HG03060 (cell line): ENCODE measurements around the gene USP5.
A peak's percentile ranks its signal among the peaks of the same experiment; 100 is the strongest.

Experiments used
- ATAC-seq: cut with Tn5 transposase; IDR thresholded peaks from one replicate; pipeline ENCODE4 v1.9.1; 2021; ENCODE audit warnings: low read depth, moderate number of reproducible peaks; ENCODE audit not compliant: unreplicated experiment

USP5 gene

GRCh38 chr12:6851921-6852650 lies at the start of gene USP5:
Gene USP5 (plus strand): TSS chr12:6852150. CDS start chr12:6852180, 30 bp downstream.
- peak; percentile 60 for ATAC-seq

DNA sequence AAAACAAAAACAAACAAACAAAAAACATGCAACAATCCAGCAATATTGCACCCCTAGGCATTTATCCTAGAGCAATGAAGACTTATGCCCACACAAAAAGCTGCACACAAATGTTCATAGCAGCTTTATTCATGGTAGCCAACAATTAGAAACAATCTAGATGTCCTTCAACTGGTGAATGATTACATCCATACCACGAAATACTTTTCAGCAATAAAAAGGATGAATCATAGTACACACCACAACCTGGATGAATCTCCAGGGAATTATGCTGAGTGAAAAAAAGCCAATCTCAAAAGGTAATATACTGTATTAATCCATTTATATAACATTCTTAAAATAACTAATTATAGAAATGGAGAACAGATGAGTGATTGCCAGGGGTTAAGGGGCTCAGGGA lies 44.8 kb upstream of the USP5 start:
- ATAC-seq: no peak

DNA sequence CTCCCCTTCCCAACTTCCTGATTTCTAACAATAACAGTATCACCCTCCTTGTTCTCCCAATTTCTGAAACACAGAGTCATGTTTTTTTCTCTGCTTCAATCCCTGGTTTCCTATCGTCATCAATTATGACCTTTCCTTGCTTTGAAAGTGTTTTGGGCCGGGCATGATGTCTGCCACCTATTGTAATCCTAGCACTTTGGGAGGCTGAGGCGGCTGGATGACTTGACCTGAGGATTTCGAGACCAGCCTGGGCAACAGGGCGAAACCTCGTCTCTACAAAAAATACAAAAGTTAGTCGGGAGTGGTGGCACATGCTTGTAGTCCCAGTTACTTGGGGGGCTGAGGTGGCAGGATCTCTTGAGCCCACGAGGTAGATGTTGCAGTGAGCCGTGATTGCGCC lies 42.9 kb upstream of the USP5 start:
- ATAC-seq: no peak

GRCh38 chr12:6810758-6811157 lies 41.2 kb upstream of the USP5 start:
- ATAC-seq: no peak

DNA sequence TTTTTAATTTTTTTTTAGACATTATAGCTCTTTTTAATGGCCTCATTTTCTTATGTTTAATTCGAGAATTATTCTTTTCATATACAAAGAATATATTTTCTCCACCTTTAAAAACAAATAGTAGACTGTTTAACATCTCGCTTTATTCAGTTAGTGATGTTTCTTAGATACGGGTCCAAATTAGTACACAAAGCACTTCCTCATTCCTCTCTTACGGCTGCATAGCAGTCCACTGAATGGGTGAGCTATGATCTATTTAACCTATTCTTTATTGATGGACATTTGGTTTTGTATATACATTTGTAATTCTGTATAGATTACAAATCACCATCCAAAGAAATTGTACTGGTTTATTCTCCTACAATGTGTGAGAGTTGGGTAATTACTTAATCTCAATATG lies 38.6 kb upstream of the USP5 start:
- ATAC-seq: no peak

DNA sequence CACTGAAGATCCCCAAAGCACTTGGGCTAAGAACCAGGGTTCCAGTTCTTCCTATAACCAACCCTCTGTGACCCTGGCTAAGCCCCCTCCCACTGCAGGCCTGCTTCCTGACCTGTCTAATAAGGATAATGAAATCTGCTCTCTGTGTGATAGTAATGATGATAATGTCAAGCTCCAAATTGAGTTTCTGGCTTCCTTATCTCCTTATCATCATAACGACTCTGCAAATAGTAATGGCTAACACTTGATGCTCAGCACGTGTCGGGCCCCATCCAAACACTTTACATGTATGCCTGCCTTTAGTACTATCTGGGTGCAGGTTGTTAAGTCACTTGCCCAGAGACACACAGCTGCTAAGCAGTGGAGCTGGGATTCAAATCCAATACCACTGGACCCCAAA lies 35.4 kb upstream of the USP5 start:
- no peak for ATAC-seq

- ATAC-seq: no peak
These were observed 34.9 kb upstream of the USP5 start for GRCh38 chr12:6817098-6817497.

GRCh38 chr12:6817662-6818157 lies 34.2 kb upstream of the USP5 start:
- no peak for ATAC-seq

DNA sequence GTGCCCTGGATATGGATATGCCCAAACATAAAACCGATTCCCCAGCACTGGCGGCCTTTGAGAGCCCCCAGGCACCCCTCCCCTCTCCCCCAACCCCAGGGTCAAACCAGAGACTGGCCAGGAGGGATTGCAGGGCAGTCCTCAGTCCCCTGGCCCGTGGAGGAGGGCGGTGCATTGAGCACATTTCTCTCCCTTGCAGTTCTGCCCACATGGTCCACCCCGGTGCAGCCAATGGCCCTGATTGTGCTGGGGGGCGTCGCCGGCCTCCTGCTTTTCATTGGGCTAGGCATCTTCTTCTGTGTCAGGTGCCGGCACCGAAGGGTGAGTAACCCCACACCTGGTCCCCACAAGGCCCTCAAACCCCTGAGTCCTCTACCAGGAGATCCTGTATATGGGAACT lies 33.7 kb upstream of the USP5 start:
- ATAC-seq: no peak

GRCh38 chr12:6818645-6819044 lies 33.3 kb upstream of the USP5 start:
- ATAC-seq: no peak

- ATAC-seq: no peak
These were observed 32.6 kb upstream of the USP5 start for GRCh38 chr12:6819106-6820030.

DNA sequence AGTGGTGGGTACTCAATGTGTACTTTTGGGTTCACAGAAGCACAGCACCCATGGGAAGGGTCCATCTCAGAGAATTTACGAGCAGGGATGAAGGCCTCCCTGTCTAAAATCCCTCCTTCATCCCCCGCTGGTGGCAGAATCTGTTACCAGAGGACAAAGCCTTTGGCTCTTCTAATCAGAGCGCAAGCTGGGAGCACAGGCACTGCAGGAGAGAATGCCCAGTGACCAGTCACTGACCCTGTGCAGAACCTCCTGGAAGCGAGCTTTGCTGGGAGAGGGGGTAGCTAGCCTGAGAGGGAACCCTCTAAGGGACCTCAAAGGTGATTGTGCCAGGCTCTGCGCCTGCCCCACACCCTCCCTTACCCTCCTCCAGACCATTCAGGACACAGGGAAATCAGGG lies 31.8 kb upstream of the USP5 start:
- ATAC-seq: no peak

DNA sequence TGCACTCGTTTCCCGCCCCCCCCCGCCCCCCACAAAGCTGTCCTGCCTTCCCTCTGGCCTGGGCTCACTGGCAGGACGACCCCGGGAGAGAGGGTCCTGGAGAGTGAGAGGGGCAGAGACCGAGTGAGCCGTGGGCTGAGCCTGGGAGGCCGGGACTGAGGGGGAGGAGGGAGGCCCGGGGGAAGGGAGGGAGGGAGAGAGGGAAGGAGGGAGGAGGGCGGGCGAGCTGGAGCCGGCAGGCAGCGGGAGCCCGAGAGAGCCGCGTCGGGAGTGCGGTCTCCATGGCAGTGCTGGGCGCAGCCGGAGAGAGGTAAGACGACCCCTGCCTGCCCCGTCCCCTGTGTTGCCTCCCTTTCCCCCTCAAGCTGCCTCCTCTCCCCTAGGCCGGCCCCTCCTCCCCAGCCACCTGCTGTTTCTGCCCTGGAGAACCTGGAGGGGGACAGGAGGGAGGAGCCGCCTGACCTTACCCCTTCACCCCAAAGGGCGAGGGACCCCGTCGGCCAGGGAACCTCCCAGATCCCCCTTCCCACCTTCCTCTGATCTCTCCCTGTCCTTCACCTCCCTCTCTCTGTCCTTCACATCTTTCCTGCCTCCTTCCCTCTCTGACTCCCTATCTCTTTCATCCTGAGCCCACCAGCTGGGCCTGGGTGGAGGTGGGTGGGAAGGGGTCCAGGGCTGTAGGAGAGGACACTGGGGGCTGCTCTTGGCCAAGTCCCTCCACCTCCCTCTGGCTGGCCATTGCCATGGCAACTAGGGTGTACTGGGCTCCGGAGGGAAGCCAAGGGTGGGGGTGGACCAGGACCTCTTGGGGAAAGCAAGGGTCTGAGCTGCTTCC lies 30.1 kb upstream of the USP5 start, which contains the start of gene GPR162:
GPR162 (plus strand) TSS at position 231 of the 835 bp plus-strand sequence. CDS start 2,078 bp downstream, outside the sequence.
- no peak for ATAC-seq

DNA sequence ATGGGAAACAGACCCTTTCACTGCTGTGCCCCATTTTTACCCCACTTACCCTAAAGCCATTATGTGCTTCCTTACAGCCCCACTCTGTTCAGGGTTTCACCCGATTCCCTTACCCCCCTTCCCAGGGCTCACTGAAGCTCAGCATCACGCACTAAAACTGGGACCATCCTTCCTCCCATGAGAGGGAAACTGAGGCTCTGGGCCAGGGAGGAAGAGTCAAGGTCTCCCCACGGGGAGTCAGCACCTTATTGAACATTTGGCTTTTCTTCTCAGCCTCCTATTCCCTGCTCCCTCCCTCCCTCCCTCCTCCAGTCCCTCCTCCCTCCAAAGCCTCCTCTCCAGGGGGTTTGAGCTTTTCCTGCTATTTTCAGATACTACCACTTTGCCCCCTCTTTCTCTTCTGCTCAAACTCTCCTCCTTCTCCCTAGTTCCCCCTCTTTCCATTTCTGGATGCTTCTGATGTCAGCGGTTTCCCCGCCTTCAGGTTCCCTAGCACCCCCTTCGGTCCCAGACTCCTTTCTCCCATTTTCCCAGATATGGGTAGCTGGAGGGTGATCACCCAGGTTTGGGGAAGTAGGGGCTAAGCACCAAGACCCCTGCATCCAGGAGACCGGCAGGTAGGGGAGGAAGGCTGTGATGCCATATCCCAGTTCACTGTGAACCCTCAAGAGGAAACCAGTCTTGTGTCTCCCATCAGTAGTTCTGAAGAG lies 29.4 kb upstream of the USP5 start:
- no peak for ATAC-seq

GRCh38 chr12:6823182-6824084 lies 28.5 kb upstream of the USP5 start:
- ATAC-seq: no peak

DNA sequence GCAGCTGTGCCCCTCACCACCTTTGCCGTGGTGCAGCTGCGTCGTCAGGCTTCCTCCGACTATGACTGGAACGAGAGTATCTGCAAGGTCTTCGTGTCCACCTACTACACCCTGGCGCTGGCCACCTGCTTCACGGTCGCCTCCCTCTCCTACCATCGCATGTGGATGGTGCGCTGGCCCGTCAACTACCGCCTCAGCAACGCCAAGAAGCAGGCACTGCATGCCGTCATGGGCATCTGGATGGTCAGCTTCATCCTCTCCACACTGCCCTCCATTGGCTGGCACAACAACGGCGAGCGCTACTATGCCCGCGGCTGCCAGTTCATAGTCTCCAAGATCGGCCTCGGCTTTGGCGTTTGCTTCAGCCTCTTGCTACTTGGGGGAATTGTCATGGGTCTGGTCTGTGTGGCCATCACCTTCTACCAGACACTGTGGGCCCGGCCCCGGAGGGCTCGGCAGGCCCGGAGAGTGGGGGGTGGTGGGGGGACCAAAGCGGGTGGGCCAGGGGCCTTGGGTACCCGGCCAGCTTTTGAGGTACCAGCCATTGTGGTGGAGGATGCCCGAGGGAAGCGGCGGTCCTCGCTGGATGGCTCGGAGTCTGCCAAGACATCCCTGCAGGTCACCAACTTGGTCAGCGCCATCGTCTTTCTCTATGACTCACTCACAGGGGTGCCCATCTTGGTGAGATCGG lies 27.7 kb upstream of the USP5 start:
- no peak for ATAC-seq

GRCh38 chr12:6824901-6825381 lies 27.0 kb upstream of the USP5 start:
- no peak for ATAC-seq
